GM18519 (cell line): ENCODE measurements around the gene IGSF21.

Source experiments
- ATAC-seq: cut with Tn5 transposase; IDR thresholded peaks from one replicate; pipeline ENCODE4 v1.9.1; 2021; ENCODE audit warnings: mild to moderate bottlenecking, moderate library complexity; ENCODE audit not compliant: unreplicated experiment, low FRiP score

The IGSF21 gene

DNA sequence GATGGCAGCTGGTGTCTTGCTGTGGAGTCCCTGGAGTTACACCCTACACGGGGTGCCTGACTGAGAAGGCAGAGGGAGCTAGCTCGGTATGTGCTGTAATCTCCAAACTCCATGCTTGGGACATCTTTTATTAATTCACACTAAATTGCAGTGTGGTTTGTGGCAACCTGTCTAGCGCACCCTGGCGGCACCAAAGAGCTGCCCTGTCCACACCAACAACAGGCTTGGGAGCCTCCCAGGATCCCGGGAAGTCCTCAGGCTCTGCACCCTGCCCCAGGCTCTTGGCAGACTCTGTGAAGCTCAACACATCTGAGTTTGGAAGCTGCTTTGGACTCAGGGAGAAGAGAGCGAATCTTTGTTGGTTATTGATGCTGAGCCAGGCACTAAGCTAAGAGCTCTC is 138.9 kb downstream of the IGSF21 start:
- no peak for ATAC-seq

GRCh38 chr1:18247151-18247550 is 139.6 kb downstream of the IGSF21 start:
- no peak for ATAC-seq

- no peak for ATAC-seq
Observed at GRCh38 chr1:18249631-18250030, 142.0 kb downstream of the IGSF21 start.

DNA sequence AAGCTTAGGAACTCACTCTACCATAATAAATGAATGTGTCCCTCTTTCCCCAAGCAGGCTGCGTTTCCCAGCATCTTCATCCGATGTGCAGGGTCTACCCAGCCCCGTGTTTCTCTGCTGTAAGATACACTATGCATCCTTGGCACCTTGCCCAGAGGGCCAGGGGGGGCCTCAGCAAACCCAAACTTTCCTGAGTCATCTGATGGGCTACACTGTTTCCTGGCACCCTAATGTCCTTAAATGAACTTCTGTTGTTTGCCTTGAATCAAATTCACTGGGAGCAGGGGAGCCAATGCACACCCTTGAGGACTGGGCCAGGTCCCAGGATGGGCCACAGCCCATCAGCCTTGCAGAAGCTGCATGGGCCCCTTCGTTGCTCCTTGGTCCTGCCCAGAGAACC is 145.5 kb downstream of the IGSF21 start:
- no peak for ATAC-seq

DNA sequence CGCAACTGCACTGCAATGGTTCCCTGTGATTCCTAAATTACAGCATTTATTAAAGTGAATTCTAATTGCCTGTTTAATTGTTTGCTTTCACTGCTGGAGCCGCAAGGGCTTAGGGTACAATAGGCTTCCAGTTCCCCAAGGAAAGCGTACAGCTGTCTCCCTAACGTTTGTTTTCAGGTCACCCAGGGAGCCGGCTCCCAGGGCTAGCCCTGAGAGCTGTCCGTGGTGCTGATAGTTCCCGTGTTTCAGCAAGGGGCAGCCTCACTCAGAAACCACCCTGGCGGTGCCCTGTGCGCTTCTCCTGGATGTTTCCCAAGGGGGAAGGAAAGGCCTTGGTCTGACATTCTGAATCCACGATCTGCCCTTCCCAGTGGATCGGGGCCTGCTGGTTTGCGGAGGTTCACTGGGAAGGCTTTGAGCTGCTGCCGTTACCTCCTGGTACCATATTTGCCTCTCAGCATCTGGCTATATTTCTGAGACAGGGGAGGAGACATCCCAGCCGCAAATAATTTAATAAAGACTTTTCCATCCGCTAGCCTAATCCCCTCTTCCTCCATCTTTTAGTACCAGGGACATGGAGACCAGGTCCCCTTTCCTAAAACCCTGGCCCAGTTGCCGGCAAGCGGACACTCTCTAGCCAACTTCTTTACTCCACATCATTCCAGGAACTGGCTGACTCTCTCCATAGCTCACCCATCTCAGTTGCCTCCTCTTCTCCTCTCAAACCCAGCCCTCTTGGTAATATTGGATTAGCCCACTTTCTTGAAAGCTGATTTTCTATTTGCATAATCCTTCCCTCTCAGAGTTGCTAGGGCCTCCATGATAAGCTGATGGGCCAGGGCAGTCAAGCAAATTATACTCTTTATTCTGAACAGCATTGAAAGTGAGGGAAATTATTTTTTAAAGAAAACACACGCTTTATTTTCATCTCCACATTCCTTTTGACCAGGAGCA is 149.0 kb downstream of the IGSF21 start:
- ATAC-seq: no peak

- no peak for ATAC-seq
Observed at GRCh38 chr1:18257778-18258177, 150.2 kb downstream of the IGSF21 start.

GRCh38 chr1:18261891-18262290 is 154.3 kb downstream of the IGSF21 start:
- ATAC-seq: no peak

DNA sequence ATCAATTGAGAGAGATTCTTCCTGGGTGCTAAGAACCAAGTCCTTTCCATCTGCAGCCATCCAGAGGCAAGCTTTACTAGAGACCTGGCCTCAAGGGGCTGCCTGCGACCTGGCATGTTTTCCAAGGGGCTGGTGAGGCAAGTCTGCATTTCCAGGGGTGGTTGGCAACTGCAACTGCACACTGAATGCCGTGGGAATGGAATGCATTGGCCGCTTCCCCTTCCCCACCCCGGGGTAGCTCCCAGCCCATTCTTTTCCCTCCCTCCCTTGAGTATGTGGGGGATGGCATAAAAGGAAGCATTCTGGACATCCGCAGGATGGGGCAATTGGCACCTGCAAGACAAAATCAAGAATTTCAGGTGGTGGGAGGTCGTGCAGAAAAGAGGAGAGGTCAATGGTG is 155.1 kb downstream of the IGSF21 start:
- no peak for ATAC-seq

DNA sequence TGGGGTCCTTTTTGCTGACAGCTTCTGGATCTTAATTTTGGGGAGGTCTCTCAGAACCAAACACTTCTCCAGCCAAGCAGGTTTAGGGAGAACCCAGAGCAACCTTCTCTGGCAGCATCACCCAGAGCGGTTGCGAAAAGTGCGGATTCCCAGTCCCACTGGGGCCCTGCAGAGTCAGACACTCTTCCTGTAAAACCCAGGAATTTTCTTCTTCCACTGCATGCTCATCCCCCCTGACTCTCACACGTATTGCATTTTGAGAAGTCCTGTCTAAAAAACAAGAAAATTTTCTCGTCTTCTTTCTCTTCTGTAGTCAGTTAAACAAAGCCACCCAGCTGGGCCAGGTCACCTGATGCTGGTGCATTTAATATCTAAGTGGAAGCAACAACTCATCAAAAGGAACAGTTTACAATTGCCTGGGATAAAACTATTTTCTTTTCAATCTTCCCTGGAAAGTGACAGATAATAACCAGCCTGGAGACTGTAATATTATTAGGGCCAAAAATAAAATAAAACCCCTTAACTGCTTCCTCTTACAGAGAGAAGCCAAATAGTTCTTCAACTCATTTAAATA is 156.0 kb downstream of the IGSF21 start:
- no peak for ATAC-seq

GRCh38 chr1:18264450-18265039 is 156.9 kb downstream of the IGSF21 start:
- no peak for ATAC-seq

- ATAC-seq: no peak
Observed at GRCh38 chr1:18265641-18266040, 158.0 kb downstream of the IGSF21 start.

DNA sequence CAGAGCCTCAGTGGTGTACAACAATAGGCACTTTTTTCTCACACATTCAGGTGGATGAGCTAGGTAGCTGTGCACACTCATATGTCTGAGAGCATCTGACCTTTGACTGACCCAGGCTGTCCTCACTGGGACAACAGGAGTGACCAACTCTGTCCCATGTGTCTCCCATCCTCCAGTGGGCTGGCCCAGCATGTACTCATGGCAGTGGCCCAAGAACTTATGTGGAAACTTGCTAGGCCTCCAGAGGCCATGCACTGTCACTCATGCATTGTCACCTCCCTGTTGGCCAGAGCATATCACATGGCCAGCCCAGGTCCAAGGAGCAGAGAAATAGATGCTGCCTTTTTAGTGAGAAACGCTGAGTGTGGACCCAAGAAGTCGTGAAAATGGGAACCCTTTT is 158.8 kb downstream of the IGSF21 start:
- no peak for ATAC-seq

DNA sequence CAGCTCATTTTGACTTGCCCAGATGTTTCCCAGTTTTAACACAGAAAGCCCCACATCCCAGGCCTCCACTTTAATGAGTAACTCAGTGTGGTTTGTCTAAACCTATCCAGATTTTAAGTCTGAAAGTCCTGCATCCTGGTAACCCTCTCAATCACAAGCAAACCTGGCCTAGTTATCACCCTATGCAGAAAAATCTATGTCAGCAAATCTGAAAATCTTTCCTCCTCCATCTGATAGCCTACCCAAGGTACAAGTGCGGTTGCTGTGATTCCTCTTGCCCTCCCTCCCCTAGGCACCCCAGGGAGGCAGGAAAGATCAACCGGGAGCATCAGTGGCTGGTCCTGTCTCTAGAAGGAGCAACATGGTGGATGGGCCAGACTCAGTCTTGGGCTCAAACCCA is 163.7 kb downstream of the IGSF21 start:
- no peak for ATAC-seq

GRCh38 chr1:18278946-18279345 is 171.3 kb downstream of the IGSF21 start:
- no peak for ATAC-seq

DNA sequence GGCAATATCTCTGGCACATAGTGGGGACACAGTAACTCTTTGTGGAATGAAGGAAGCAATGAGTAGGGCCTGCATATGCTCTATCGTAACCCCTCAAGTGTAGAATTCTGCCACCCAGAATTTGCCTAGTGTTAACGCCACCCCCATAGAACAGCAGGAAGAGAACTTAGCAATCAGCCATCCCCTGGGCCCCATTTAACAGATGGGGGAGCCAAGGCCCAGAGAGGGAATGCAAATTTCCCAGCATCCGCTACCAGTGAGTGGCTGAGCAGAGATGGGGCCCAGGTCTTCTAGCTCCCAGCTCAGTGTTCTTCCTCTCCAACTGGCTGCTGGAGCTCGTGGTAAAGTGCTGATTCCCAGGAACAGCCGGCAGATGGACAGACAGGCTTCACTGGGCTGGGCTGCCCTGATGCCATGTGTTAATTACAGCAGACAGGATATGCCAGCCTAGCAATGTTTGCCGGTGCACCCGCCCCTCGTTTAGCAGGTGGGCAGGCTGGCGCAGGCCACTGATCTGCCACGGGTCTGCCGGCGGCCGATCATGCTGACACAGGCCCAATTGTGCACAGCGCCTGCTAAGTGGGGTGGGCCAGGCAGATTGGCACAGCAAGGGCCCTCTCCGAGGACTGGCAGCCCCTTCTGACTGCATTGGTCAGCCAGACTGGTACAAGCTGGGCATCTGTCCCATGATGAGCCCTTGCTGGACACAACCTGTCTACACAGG is 171.9 kb downstream of the IGSF21 start:
- no peak for ATAC-seq

DNA sequence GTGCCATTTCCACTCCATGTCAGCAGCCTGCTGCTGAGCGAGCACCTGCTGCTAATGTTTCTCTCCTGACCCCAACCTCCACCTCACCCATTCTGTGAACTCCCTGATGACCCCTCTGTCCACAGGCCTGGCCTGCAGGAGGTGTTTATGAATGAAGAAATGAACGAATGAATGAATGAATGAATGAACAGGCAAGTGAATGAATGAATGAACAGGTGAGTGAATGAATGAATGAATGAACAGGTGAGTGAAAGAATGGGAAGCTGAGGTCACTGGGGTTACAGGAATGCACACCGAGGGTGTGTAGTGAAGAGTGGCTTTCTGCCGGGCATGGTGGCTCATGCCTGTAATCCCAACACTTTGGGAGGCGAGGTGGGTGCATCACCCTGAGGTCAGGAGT is 173.4 kb downstream of the IGSF21 start:
- ATAC-seq: no peak

- no peak for ATAC-seq
Observed at GRCh38 chr1:18282851-18283600, 175.4 kb downstream of the IGSF21 start.

GRCh38 chr1:18283601-18284385 is 176.2 kb downstream of the IGSF21 start:
- ATAC-seq: no peak

DNA sequence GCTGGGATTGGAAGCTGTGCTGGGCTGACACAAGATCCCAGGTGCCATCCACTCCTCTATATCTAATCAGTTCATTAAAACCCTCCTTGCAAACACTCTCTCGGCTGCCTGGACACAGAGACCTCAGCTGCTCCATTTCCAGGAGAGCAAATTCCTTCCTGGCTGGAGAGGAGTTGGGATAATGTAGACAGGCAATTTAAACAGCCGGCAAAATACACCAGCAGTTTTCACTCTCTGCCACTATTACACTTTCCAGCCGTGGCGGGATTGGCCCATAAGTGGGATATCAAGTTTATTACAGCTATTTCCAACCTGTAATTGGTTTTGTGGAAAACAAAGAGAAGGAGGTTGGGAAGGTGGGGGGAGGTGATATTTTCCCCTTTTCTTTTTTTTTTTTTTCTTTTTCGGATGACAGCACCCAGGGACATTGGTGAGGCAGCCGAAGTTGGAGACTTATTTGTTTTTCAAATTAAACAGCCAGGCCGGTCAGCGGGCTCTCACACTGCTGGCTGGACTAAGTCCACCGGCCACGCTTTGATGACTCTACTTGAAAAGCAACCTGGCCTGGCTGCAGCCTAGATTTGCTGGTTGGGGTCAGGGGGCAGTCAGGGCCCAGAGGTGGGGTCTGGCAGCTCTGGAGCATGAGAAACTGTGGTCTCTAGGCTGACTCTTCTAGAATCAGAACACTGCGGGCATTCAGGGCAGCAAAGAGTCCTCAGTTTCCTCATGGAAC is 177.4 kb downstream of the IGSF21 start:
- ATAC-seq: no peak
